Fibroblast of skin of abdomen (primary cell): Measurements from ENCODE around the gene IL12A. TPM values are rescaled to one million over a fixed set of nuclear protein-coding genes. Genes with fewer than 3 reads are reported as not detected.

Experiments used
- DNase-seq: peaks from one replicate; pipeline ENCODE4 v3.0.0-alpha.2; 2013
- polyA plus RNA-seq, 2 experiments: library from polyadenylated mRNA; unstranded; fragments of 120-200 nt; gene quantifications; one replicate each; pipeline ENCODE4 v1.2.1, GENCODE V29; 2013; ENCODE audit not compliant: insufficient read length in 2 of 2

Gene IL12A
- polyA plus RNA-seq (2013, experiment 1 of 2; ENCODE audit: insufficient read length): 0.57 TPM
- polyA plus RNA-seq (2013, experiment 2 of 2; ENCODE audit: insufficient read length): 1.2 TPM

- peak; percentile 72 for DNase-seq
Observed at GRCh38 chr3:159988617-159989271, at the start of gene IL12A. TSS of gene IL12A (plus strand) at chr3:159988835.

- peak; percentile 25 for DNase-seq
Observed at GRCh38 chr3:159941038-159942000, 47.3 kb upstream of the IL12A start.

GRCh38 chr3:159944781-159945180 lies 43.9 kb upstream of the IL12A start:
- no peak for DNase-seq

GRCh38 chr3:159945930-159946329 lies 42.7 kb upstream of the IL12A start:
- no peak for DNase-seq

GRCh38 chr3:159947220-159947619 lies 41.4 kb upstream of the IL12A start:
- peak; percentile 95 for DNase-seq

- DNase-seq: peak; percentile 79
Observed at GRCh38 chr3:159948429-159949144, 40.0 kb upstream of the IL12A start.

- DNase-seq: no peak
Observed at GRCh38 chr3:159950156-159950898, 38.3 kb upstream of the IL12A start.

- DNase-seq: no peak
Observed at GRCh38 chr3:159951540-159951939, 37.1 kb upstream of the IL12A start.

GRCh38 chr3:159953325-159954085 lies 35.1 kb upstream of the IL12A start:
- no peak for DNase-seq

GRCh38 chr3:159960188-159961148 lies 28.2 kb upstream of the IL12A start:
- no peak for DNase-seq

- peak; percentile 83 for DNase-seq
Observed at GRCh38 chr3:159964166-159964973, 24.3 kb upstream of the IL12A start.

- DNase-seq: no peak
Observed at GRCh38 chr3:159971311-159971710, 17.3 kb upstream of the IL12A start.

- DNase-seq: no peak
Observed at GRCh38 chr3:159977295-159977694, 11.3 kb upstream of the IL12A start.

GRCh38 chr3:159978353-159978752 lies 10.3 kb upstream of the IL12A start:
- DNase-seq: no peak

GRCh38 chr3:159978918-159979703 lies 9.5 kb upstream of the IL12A start:
- no peak for DNase-seq

GRCh38 chr3:159982442-159982974 lies 6.1 kb upstream of the IL12A start:
- no peak for DNase-seq

GRCh38 chr3:159987291-159987711 lies 1.3 kb upstream of the IL12A start:
- DNase-seq: peak; percentile 31
